ENCODE results near the gene RNF7.
"Not testable (repeated sequence)": the region's sequence is repeated elsewhere in the genome, so short reads cannot be mapped to it uniquely, and the experiment has no call there.

RNF7 gene

DNA sequence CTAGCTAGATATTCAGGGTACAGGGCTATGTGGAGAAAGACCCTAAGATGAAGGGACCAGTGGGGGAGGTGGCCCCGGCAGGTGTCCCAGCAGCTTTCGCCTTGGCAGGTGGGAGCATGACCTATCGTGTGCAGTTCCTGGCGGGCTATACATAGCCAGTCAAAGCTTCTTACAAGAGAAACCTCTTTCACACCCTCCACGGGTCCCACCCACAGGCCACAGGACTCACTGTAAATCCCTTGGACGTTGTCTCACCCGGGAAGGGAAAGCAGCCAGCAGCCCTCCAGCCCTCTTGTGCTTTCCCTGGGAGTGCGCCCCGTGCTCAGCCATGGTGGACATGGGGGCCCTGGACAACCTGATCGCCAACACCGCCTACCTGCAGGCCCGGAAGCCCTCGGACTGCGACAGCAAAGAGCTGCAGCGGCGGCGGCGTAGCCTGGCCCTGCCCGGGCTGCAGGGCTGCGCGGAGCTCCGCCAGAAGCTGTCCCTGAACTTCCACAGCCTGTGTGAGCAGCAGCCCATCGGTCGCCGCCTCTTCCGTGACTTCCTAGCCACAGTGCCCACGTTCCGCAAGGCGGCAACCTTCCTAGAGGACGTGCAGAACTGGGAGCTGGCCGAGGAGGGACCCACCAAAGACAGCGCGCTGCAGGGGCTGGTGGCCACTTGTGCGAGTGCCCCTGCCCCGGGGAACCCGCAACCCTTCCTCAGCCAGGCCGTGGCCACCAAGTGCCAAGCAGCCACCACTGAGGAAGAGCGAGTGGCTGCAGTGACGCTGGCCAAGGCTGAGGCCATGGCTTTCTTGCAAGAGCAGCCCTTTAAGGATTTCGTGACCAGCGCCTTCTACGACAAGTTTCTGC is 40.1 kb downstream of the RNF7 start:
- DNase-seq (ENCODE audit: low read depth in 4 of 4, low spot score in 1 of 4): no peak

DNA sequence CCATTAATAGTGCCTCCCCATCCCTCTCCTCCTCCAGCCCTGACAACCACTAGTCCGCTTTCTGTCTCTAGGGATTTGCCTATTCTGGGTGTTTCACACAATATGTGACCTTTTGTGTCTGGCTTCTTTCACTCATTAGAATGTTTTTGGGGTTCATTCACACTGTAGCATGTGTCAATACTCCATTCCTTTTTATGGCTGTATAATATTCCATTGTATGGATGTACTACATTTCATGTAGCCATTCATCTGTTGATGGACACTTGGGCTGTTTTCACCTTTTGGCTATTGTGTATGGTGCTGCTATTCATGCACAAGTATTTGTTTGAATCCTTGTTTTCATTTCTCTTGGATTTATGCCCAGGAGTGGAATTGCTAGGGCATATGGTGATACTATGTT is 41.6 kb downstream of the RNF7 start:
- DNase-seq (ENCODE audit: low read depth in 4 of 4, low spot score in 1 of 4): no peak

DNA sequence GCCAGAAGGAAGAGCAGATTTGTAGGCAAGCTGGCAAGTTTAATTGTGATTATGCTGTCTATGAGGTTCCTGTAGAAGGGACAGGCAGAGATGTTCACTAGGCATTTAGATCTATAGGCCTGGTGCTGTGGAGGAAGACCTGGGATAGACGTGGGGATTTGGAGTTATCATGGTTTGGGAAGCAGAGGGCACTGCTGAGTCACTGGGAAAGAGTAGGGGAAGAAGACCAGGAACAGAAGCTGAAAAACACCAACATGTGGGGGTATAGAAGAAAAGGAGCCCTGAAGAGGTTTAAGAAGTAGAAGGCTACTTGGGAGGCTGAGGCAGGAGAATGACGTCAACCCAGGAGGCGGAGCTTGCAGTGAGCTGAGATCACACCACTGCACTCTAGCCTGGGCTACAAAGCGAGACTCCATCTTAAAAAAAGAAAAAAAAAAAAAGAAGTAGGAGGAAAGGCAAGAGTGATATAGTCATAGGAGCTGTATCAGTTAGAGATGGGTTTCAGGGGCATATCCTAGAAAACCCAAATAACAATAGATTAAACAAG is 44.4 kb downstream of the RNF7 start:
- DNase-seq (ENCODE audit: low read depth in 4 of 4, low spot score in 1 of 4): no peak

DNA sequence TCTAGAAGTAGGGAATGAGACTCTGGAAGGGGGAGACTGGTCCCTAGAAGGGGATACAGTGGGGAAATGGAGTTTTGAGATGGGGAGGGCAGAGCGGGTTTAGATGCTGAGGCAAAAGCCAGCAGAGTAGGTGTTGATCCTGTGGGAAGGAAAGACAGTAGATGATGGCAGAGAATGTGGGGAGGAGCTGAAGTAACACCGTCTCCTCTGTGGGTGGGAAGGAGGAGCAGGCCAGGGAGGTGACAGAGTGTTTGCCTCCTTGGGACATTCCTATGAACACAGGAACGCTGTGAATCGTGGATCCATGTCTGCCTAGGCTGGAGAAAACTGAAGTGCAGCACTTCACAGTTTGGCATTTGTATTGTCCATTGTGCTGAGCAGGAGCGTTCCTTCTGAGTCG is 45.5 kb downstream of the RNF7 start:
- no peak for DNase-seq (ENCODE audit: low read depth in 4 of 4, low spot score in 1 of 4)

DNA sequence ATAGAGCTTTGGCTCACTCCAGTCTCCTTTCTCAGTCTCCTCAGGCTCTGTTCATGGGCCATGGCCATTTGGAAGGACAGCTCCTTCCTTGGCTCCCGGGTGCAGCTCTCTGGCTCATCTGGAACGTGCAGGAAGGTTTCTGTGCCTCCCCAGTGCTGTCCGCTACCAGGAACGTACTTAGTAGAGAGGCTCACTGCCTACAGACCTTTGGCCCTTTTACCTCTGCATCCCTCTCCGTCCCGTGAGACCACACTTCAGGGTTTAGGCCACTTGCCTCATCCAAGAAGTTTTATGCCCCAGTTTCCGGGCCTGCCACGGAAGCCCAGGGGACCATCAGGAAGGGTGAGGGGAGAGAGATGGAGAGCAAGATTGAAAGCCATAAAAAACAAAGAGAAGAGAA is 46.0 kb downstream of the RNF7 start:
- no peak for DNase-seq (ENCODE audit: low read depth in 4 of 4, low spot score in 1 of 4)

DNA sequence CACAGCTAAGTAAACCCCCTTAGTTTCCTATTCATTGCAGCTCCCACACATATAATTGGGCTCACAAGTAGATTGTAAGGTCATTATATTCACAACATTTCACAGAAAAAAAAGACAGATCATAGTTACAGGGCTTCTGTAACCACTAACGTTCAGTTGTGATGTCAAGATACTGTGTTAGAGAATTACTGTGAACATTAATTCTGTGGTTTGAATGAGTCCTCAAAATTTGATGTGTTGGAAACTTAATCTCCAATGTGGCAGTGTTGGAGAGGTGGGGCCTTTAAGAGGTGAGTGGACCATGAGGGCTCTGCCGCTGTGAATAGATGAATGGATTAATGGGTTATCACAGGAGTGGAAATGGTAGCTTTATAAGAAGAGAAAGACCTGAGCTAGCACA is 46.4 kb downstream of the RNF7 start:
- DNase-seq (ENCODE audit: low read depth in 4 of 4, low spot score in 1 of 4): no peak

DNA sequence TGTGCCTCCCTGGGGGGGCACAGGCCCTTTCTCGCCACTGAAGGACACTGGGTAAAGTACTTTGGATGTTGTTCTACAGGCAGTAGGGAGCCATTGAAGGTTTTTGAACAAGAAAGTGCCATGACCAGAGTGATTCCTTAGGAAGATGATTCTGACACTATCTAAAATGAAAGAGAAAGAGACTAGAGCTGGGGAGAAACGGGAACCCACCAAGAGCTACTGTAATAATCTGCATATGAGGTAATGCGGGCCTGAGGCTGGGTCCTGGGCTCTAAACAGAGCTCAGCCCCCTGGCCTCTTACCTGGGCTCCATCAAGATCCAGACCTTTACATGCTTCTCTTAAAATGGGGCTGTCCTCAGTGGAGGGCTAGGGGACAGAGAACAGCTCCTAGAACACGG is 50.1 kb downstream of the RNF7 start:
- no peak for DNase-seq (ENCODE audit: low read depth in 4 of 4, low spot score in 1 of 4)

DNA sequence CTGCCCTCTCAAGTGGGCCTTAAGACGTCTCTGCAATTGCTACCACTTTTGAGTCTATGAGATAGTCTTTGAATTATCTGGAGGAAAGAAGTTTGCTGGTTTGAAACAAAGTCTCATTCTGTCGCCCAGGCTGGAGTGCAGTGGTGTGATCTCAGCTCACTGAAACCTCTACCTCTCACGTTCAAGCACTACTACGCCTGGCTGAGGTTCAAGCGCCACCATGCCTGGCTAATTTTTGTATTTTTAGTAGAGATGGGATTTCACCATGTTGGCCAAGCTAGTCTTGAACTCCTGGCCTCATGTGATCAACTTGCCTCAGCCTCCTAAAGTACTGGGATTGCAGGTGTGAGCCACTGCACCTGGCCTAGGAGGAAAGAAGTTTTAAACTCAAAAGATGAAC is 50.7 kb downstream of the RNF7 start:
- DNase-seq (ENCODE audit: low read depth in 4 of 4, low spot score in 1 of 4): not testable (repeated sequence)

DNA sequence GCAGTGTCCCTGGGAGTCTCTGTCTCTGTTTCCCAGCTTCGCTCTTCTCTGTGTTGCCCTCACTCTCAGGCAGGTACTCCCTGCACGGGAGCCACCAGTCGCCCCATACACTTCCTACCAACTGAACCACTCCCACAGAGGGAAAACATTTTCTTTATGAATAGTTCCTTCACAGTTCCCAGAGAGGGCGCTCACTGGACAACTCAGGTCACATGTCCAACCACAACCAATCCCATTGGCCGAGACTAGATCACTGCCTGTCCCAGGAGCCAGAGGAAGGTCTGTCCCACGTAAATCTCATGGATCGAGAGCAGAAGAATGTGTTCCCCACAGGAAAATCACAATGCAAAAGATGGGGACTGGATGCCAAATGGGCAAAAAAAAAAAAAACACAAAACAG is 51.2 kb downstream of the RNF7 start:
- DNase-seq (ENCODE audit: low read depth in 4 of 4, low spot score in 1 of 4): no peak

DNA sequence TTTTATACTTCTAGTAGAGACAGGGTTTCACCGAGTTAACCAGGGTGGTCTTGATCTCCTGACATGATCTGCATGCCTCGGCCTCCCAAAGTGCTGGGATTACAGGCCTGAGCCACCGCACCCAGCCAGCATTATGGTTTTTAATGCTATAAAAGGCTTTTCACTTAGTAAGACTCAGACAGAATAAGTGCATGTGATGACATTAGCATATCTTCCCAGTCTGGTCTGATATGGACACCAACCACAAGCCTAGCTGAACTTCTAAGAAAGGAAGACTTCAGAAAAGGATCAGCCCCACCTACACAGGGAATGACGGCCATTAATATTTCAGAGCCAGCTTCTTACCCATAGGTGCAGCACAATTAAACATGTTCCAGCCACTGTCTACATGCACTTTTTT is 52.1 kb downstream of the RNF7 start:
- DNase-seq (ENCODE audit: low read depth in 4 of 4, low spot score in 1 of 4): no peak

DNA sequence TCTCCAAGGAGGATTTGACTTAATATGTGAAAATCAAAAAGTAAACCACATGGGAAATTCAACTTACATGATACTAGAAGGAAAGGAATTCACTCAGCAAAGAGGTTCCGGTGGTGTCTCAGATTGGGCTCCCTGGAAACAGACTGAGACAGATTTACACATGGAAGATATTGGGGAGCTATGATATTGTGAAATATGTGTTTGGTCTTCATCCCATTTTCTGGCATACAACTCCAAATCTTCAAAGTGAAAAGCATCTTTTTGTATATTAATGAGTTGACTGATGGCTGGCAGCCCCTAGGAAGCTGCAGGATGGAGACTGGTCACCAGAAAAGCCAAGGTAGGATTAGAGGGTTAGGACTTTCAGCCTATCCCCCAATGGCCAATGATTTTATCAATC is 54.4 kb downstream of the RNF7 start:
- DNase-seq (ENCODE audit: low read depth in 4 of 4, low spot score in 1 of 4): no peak

DNA sequence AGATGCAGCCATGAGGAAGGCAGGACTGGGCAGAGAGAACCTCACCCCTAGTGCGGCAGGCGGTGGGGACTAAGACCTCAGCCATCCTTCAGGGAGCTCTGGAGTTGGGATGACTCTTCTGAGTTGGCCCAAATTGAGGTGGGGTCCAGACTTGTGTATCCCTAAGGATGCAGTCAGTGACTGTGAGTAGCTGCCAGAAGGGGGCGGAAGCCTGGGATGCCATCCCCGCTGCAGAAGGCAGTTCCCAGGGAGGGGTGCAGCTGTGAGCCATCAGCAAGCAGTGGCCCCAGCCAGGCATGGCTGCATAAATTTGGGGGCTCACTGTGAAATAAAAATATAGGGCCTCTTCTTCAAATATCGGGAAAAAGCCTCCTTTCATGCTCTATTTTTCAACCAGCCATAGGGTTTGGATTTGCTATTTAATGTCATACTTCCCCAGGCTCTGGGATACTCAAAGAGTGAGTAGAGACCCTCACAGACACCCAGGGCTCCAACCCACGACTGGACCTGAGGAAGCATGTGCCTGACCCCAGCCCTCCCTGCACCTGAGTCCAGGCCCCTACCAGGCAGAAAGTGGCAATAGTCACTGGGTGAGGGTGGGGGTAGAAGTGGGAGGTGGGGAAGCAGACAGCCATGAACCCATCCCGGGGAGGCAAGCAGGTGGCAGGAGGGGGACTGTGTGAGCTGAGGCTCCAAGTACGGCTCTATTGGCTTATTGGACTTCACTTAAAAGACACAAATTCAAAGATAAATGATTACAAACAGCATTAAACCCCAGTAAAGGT is 55.6 kb downstream of the RNF7 start:
- DNase-seq (ENCODE audit: low read depth in 4 of 4, low spot score in 1 of 4): no peak

DNA sequence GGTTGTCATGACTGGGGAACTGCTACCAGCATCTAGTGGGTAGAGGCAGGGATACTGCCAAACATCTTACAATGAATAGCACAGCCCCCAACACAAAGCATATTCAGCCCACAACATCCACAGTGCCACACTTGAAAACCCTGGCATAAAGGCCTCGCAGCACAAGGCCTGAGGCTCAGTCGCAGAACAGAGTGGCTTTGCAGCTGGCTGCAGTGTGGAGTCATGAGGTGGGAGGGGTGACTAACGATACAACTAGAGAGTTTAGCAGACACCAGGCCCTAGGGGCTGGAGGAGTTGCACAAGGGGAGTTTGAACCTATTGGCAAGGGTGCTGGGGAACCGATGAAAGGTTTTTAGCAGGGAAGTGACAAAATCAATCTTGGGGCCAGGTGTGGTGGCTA is 57.2 kb downstream of the RNF7 start:
- no peak for DNase-seq (ENCODE audit: low read depth in 4 of 4, low spot score in 1 of 4)

DNA sequence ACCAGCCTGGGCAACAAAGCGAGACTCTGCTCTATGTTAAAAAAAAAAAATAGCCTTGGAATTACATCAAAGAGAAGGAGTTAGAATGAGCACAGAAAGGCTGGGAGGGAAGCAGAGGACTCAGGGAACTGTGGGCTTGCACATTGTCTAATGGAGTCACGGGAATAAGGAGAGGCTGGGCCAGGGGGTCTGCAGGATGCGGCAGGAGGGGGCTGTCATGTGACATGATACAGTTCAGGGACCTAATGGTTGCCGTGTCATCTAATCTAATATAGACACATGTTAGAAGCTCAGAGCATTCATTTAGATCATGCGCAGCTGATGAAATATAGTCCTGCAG is 57.6 kb downstream of the RNF7 start:
- DNase-seq (ENCODE audit: low read depth in 4 of 4, low spot score in 1 of 4): no peak

DNA sequence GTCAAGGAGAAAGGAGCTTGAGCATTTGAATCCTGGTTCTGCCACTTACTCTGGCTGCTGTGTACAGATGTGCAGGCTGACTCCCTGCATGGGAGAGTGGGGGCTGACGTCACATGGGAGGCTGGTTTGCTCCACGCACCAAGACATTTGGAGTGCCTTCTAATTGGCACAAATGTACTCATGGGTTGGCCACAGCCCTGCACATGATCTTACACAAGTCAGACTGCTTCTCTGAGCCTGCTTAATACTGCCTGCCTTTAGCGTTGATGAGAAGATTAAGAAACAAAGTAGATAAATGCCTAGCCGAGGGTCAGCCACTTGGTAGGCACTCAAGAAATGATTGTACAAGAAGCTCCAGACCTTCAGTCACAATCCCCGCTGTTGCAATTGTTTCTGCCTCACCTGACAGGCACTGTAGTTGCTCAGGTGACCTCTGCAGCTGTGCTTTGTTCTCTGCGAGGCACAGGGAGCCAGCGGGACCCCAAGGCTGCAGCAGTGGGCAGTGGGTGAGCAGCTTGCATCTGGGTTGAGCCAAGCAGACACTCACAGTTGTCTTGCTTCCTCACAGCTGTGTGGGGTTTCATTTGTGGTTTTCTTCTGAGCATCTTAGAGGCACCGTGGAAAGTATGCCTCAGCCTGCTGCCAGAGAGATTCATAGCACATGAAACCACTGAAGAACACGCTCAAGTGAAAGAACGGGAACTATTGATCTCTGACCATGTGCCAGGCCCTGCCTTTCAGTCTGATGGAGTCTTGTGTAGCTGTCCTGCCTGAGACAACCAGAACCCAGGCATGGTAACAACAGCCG is 58.2 kb downstream of the RNF7 start:
- peak; percentile 30 to 71 (median 58) for DNase-seq (ENCODE audit: low read depth in 4 of 4, low spot score in 1 of 4)
